HG03039 (cell line): ENCODE results near the gene PCBP3.

Experiments used
- ATAC-seq: cut with Tn5 transposase; IDR thresholded peaks from one replicate; pipeline ENCODE4 v1.9.1; 2021; ENCODE audit warnings: mild to moderate bottlenecking, moderate library complexity; ENCODE audit not compliant: unreplicated experiment

PCBP3 gene

DNA sequence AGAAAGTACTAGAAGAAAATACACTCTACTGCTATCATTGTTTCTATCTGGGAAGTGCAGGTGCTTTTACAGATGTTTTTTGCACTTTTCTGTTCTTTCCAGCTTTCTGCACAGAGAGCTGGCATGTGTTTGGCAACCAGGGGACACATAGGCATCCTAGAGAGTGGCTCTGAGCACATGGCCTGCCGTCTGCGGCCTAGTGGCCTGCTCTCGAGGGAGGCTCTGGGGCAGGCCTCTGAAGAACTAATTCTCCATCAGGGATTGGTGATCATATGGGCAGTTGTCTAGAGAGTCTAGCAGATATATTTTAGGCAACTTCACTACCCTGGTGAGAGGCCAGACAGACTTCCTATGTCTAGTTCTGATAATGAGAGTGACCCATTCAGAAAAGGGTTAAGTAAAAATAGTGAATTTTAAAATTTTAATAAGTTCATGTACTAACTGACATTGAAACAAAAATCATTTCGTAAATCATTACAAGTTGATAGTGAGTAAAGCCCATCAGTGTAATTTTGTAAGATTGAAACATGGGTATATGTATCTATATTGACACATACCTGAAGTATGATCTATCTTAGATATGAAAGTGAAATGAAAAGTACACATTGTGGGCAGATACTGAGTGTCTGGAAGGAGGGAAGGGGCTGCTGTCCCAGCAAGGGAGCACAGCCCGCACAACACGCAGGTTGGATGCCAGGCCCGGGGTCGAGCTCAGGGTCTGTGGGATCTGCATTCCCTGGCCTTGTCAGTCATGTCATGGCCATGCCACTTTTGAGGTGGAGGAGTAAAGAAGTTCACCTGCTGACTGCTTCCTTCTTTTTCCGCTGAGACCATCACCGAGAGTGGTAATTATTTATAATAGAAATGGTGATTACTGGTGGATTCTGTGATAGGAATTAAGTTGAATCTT, 79.8 kb downstream of the PCBP3 start:
- ATAC-seq, result no peak

DNA sequence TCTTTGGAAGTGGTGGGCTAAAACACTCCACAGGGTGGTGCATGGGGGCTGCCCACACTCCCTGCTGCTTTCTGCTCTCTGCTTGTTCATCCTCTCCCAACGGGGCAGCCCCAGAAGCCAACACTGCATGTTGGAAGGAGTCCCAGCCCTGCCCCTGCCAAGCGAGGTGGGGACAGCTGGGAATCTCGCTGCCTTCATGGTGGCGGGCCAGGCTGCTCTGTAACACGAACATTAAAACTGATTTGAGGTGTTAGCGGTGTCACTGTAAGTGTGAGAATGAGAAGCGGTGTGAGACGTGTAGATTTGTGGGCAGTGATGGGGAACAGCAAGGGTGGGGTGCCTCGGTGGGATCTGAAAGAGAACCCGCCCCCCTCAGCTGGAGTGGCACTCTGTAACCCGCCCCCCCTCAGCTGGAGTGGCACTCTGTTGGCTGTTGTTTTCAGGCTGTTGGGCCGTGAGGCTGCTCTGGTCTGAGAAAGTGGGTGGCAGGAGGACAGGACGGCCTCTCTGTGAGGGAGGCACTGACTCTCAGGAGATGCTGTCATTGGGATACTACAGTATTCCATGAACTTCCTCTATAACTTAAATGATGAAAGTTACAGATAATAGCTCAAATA, 80.9 kb downstream of the PCBP3 start:
- no peak for ATAC-seq

DNA sequence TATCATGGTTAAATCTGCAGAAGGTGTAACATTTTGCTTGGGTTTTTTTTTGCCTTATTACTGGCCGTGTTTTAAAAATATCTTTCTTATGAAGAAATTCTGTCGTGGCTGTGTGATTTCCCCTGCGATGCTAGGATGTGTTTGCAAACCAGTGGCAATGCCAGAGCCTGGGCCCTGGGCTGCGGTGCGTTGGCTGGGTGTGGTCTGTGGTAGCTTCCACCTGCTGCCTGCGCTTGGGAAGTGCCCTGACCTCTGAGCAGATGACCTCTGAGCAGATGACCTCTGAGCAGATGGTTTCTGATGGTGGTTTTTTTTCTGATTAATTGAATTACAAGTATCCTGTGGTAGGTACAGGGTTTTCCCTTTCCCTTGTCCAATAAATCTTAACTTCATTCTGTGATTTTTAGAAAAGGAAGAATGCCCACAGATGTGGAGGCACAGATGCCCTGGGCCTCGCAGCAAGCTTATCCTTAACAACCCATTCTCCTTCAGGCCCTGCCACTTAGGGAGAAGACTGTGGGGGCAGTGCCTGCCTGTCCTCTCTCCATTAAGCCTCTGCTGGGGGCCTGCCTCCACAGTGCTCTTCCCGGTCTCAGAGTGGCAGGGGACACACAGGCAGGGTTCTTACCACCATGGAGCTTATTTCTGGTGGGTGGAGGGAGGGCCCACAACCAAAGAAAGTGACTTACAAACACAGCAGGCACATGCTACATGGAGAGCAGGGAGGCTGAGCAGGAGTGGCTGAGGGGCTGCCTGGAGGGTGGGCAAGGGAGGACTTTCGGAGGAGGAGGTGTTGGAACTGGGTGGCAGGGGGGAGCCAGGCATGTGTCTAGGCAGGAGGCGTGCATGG, 81.7 kb downstream of the PCBP3 start:
- no peak for ATAC-seq

DNA sequence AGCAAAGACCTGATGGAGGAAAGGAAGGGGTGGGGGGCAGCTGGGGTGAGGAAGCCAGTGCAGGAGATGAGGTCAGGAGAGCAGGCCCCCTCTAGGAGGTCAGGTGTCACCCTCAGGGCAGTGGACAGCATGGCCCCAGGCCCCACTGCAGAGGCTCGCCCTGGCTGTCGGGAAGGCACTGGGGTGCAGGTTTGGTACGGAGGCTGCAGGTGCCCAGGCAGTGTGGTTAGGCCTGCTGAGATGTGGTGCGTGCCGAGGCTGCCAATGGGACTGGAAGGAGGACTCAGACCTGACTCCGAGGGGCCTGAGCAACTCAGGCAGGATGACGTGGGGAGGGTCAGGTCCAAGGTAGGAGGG, 82.3 kb downstream of the PCBP3 start:
- ATAC-seq, result no peak

DNA sequence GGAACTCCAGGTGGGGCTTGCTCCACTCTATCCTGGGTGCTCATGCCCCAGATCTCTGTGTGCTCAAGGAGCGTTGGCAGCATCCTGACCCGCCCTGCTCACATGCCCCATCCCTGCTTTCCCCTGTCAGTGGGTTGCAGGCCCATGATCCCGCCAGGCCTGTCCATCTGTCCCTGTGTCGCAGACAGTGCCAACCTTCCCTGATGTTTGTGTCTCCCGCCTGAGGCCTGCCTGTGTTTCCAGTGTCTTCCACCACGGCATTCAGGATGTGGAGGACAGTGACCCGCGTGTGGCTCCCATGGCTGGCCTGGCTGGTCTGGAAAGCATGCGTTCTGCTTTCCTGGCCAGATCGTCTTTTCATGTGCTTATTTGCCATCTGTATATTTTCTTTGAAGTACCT, 82.9 kb downstream of the PCBP3 start:
- no peak for ATAC-seq

DNA sequence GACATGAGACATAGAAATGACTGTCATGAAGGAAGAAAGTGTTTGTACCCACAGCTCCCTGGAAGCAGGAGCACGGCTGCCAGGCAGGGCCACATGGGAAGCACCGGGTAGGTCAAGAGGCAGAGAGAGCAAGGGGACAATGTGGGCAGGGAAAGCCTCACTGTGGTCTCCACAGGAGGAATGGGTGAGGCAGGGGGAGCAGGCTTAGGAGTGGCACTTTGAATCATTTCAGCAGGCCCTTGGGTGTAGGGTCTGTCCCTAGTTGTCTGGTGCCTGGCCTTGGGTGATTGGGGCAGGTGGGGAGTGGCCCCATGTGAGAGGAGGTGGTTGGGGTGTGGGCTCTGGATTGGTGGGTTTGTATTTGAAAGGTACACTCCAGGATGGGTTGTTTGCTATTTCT, 83.9 kb downstream of the PCBP3 start:
- no peak for ATAC-seq

DNA sequence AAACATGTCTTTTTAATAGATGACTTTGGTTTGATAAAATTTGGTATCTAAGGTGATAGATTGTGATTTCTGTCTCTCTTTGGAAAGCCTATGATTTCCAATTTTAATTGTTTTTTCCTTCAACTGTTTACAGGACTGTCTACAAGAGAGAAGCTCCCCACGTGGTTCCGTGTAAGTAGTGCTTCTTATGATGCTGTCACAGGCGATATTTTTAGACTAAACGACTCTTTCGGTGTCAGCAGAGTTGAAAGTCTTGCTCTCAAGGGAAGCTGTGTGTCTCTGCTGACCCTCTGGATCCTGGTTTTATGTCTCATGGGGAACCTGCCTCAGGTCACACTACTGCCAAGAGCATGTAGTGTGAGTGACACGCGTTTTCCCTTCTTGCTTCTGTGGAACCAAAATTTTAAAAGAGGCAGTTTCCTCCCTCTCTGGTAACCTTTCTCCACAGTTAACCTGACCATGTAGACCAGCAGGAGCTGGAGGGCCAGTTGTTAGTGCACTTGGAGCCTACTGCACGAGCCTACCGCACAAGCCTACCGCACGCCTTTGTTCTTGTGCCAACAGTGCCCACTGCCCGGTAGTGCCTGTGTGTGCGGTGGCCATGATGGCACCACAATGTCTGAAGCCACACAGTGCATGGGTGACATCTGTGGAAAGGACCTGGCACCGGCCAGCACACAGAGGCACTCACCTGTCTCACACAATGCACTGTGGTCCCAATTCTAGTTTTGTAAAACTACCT, 91.9 kb downstream of the PCBP3 start:
- no peak for ATAC-seq

DNA sequence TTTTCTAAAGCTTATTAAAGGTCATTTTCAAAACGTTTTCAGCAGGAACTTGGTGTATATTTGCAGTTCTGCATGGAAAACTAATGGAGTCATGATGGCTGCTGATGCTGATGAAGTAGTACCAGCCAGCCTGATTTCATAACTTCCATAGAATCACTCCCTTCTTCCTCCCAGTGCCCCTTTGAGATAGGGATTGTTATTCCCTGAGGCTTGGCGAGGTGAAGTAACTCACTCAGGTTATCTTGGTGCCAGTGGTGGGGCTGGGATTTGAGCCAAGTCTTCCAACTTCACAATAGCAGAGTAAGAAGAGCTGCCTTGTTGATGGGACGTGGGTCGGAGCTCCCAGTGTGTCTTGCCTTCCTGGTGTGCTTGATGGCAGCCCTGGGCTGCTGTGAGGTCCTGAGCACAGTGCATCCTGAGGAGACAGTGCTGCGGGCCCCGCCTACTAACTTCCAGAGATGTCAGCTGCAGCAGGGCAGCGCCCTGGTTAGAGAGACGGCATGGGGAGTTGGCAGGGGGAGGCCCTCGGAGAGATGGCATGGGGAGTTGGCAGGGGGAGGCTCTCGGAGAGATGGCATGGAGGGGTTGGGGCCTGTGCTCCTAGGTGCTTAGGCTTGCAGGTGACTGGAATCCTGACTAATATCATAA, 92.6 kb downstream of the PCBP3 start:
- ATAC-seq, result no peak

DNA sequence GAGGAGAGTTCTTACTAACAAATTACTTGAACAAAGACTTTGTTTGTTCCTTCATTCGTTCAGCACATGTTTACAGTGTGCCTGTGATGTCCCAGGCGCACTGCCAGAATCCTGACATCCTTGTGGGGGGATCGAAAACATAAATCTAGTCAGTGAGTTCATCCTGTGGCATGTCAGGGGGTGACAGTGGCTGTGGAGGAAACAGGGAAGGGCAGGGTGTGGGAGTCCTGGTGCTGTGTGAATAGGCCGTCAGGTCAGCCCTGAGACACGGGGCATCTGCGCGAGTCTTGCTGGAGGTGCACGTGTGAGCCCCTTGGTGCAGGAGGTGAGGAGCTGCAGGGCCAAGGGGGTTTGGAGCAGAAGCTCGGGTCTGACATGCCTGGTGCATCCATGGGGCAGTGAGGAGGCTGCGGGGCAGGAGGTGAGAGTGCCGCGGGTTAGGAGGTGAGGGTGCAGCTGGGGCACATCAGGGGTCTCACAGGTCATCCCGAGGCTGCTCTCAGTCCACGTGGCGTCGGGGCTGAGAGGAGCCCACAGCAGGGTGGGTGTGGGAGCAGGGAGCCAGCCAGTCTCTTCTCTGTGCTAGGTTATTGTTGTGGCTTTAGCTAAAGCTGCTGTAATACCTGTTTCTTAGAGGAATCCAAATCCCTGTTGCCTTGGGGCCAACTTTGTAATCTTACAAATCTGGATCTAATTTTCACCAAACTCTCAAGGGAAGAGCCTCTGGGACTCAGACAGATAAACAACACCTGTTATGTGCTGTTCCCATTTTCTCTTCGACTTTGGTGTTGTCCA, 93.4 kb downstream of the PCBP3 start:
- no peak for ATAC-seq

DNA sequence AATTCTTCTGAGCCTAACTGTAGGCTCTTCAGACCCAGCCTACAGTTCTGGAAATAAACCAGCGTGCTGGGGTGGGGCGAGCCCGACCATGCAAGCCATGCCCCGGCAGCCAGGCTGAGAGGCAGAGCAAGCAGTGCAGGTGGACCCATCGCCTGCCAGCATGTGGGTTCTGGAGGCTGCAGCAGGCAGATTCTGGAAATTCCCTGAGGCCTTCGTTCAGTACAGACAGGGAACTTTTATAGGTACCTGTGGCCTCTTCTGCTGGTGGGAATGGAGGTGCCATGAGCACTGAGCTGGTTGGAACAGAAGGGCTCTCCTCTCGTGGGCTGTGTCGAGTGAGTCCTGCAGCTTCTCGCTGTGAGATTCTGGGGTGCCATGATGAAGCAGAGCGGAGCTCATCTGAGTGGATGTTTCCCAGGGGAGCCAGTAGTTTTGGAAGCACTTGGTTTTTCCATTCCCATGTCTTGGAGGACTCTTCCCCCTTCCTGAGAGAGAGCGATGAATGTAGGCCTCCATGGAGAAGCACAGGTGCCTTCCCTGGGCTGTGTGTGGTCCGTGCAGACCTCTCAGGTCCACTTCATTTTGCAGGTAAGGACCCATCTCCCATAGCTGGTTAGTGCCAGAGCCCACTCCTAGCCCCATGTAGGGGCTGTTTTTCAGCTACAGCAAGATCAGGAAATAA, 94.1 kb downstream of the PCBP3 start:
- ATAC-seq, result no peak

DNA sequence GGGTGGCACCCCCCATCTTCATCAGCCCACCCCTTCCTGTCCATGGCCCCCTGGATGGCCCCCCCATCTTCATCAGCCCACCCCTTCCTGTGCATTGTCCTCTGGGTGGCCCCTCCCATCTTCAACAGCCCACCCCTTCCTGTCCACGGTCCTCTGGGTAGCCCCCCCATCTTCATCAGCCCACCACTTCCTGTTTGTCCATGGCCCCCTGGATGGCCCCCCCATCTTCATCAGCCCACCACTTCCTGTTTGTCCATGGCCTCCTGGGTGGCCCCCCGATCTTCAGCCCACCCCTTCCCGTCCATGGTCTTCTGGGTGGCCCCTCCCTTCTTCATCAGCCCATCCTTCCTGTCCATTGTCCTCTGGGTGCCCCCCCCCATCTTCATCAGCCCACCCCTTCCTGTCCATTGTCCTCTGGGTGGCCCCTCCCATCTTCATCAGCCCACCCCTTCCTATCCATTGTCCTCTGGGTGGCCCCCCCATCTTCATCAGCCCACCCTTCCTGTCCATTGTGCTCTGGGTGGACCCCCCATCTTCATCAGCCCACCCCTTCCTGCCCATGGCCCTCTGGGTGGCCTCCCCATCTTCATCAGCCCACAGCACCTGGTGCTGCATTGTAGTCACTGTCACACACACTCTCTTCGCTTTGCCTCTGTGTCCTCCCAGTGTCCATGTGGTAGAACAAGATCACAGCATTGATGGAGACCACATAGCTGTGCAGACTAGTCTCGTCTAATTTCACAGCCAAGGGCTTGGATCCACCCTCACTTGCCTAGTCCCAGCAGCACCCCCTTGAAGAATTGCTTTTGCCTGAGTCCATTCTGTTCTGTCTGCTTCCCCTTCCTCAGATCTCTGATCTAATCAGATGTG, 95.9 kb downstream of the PCBP3 start:
- no peak for ATAC-seq

DNA sequence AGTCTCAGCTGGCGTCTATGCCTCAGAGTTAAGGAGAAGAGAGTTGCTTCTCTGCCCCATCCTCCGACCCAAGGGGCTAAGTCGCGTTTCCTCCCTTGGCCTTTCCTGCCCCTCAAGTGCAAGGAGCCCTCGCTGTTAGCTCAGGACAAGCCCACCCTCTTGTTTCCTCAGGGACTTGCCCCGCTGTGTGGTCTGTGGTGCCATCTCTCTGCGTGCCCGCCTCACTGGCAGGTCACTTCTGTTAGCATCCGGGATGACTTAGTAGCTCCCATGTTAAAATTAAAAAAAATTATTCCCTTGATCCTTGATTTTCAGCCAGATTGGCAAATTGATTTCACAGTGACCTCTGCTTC, 96.5 kb downstream of the PCBP3 start:
- no peak for ATAC-seq

DNA sequence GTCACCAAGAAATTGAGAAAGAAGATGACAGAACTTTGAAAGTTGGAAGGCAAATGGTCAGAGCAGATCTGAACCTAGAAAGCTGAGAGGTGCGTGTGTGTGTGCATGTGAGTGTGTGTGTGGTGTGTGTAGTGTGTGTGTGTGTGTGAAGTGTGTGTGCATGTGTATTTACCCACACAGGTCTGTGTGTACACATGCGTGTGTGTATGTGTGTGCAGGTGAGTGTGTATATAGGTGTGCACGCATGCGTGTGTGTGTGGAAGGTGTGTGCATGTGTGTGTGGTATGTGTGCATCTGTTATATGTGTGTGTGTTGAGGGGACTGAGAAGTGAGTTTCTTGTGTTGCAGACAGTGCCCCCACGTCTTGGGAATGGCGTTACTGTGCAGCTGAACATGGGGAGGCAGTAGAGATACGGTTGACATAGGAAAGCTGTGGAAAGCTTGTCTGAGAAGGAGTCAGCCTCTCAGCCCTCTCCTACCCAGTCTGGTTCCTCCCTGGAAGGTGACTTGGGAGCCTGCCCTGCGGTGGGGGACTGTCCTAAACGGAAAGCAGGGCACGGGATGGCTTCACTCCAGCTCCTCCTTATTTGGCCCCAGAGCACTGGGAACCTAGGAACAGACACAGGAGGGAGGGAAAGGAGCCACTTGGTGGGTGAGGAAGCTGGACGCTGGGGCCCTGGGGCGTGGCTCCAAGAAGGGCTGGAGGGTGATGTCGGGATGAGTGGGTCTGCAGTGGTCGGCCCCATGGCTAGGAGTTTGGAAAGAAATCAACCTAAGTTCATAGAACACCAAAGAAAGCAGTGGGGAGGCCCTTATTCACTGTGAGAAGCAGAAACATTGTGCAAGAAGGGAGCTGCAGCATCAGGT, 97.2 kb downstream of the PCBP3 start:
- no peak for ATAC-seq

DNA sequence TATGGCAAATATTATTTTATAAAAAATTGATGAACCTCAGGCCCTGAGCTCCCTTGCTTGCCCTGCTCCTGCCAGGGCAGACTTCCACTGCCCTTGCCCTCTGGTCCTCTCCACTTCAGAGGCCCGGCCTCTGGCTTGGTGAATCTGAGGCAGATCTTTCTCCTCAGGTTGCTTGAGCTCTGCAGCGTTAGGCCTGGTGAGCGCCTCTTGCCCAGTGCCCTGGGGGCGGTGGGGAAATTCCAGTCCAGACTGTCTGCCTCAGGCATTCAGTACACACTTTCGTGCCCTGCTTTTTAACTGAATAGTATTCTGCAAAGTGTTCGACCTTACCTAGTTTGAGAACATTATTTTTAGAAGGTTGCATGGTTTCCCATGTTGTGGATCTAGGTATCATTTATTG, 98.2 kb downstream of the PCBP3 start:
- ATAC-seq, result no peak

DNA sequence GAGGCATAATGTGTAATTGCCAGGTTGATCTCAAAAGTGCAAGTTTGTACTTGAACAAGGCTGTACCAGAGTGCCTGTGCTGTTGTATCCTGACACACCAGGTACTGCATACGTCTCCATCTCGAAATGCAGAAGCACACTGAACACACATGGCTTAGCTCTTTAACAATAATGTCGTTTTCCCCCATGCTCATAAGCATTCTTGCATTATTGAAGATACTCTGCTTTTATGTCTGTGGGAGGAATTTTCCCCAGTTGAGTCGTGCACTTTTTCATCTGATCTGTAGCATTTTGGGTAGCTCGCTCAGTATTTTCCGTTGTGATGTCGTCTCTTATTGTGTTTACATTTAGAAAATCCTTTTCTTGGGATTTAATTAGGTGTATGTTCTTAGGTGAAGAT, 98.7 kb downstream of the PCBP3 start:
- ATAC-seq, result no peak

DNA sequence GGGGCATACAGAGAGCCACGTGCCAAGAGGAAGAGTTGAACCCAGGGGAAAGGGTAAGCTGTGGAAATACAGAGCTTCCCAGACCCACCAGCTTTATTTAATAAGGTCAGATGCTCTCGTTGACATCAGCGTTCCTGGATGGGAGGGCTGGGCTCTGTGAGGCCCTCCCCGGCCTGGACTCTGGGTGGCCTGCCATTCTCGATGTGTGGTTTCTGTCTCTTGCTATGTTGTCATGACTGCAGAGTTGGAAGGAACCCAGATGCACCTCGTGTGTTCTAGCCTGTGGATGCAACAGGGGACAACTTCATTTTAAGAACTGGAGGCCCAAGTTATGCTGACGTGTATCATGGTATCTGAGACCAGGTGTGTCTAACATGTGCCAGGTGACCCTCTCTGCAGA, 101.7 kb downstream of the PCBP3 start:
- no peak for ATAC-seq

DNA sequence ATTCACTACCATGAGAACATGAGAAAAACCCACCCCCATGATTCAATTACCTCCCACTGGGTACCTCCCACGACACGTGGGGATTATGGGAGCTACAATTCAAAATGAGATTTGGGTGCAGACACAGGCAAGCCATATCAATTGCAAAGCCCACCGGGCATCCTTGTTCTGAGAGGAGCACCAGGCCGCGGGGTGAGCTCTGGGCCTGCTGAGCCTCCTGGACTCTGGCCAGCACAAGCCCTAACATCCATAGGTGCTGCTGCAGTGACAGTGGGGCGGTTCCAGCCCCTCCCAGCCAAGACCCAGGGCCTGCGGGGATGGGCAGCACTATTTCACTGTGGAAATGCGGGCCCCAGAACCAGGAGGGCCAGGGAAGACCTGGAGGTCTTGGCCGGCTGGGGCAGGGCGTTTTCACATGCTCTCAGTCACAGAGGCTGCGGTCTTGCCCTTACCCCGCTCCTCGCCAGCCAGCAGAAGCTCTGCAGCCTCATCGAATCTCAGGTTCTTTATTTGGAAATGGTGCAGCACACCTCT, 103.8 kb downstream of the PCBP3 start:
- ATAC-seq, result no peak
